Fibroblast of gingiva (primary cell): ENCODE results near the gene RNLS.

Experiments
- DNase-seq: peaks from one replicate; pipeline ENCODE4 v3.0.0-alpha.2; 2011; ENCODE audit warnings: low read depth

The RNLS gene

DNA sequence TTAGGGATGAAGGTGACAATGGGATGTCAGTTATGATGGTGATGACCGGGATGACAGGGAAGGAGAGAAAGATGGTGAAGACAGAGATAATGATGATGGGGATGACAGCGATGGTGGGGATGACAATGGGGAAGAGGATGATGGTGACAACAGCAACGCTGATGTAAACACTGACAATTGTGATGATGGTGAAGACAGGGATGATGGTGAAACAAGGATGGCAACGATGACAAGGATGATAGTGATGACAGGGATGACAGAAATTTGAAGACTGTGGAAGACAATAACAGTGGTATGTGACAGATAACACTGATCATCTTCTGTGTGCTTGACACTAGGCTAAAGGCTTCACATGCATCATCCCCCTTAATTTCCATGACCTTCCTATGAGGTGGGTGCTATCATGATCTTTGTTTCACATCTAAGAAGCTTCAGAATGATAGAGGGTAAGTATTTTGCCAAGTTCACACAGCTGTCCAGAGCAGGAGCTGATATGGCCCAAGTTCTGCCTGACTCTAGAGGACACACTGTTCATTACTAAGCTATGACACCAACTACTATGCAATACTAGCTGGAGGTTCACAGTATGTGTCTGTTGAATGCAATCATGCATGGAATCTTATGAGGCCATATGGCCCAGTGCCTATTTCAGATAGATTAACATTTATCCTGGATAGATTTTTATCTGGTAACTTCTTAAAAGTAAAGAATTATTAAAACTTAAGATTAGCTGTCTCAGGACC, 105.6 kb downstream of the RNLS start:
- DNase-seq = peak; percentile 72

DNA sequence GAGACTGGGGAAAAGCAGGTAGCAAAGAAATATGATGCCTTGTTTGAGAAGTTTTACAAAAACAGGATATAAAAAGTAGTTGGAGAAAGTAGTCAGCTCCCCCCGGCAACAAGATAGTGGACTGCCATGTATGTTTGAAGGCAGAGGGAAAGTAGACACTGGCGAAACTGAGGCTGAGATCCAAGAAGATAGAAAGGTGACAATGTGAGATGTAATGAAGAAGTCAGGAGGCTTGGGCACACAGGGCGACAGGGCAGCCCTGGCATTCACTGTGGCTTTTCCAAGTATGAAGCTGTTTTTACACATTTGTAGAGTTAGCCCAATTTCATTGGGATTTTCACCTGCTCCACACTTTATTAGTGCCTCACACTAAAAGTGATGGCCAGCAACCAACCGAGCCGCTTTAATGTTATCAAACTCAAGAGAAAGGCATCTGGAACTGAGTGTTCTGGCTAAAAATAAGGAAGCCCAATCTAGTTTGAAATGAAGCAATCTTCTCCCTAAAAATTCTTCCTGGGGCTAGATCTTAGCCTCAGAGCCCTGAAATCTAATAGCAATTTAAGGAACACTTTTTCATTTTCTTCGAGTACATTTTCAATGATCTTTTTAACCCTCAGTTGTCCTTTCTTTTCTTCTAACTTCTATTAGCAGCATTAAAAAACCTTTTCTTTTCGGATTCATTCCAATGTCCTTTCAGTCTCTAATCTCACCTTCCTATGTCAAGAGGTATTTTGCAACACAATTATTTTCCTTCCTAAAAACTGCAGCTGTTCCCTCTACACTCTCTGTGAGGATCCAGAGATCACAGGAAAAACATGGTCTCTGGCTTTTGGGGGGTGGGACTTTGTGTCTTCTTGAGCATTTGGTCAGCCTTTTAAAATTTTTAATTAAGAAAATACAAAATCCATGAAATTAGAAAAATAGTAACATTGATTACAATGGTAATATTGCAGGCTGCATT, 108.0 kb downstream of the RNLS start:
- no peak for DNase-seq

DNA sequence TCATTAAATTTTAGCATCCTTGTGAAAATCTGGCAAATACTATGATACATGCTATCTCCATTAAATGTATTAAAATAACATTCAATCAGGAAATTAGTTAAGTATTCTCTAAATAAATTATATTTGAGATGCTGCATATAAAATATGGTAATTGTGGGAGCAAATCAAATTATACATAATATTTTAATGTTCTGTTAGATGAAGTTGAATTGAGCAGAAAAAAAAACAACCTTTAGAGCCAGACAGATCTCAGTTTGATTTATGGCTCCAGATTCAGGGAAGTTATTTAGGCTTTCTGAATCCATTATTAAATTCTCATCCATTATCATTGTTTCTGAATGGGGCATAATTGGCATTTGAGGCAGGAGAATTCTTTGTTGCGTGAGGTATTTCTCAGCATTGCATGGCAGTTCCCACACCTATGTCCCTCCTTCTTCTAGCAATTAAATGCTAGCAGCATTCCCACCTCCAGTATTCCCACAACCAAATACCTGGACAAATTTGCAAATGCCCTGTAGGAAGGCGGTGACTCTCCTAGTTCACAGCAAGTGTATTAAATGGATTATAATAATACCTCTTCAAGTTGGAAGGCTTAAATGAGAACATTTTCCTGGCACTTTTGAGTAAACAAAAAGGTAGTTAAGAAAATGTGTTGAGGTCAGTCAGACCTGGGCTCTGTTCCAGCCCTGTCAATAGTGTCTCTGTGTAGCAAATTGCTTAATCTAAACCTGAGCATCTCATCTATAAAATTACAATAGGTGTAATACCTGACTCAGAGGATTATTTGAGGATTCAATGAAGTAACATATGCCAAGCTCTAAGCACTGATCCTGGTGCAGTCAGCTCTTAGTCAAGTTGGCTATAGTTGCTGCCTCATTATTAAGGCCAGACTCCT, 108.9 kb downstream of the RNLS start:
- no peak for DNase-seq

DNA sequence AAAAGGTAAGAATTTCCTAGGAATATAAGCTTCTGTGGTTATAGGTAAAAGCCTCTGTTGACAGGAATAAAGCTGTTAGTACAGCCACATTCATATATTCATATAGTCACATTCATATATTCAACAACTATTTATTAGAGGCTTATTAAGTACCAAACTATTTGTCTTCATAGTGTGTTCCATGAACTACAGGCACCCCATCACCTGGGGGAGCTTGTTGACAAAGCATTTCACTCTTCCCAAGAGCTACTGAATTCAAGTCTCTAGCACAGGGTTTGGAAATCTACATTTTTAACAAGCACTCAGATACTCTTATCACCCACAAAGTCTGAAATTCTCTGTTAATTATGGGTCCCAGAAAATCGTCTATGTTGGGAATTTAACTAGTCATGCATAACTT, 110.6 kb downstream of the RNLS start:
- DNase-seq = peak; percentile 31

DNA sequence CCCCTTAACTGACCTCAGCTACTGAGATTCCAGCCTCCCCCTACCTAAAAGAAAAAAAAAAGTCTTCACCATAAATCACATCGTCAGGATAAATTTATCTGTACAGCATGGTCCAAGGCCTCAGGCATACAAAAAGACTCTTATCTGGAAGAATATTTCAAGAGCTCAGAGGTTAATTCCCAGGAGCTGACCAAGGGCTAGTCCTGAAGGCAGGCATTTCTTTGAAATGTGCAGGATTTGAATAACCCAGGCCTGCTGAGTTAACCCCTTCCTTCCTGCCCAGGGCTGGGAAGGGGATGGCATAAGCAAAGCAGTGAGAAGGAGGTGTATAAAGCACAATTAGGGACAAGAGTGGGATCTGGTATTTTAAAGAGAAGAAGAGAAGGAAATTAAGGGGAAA, 111.2 kb downstream of the RNLS start:
- DNase-seq = no peak

DNA sequence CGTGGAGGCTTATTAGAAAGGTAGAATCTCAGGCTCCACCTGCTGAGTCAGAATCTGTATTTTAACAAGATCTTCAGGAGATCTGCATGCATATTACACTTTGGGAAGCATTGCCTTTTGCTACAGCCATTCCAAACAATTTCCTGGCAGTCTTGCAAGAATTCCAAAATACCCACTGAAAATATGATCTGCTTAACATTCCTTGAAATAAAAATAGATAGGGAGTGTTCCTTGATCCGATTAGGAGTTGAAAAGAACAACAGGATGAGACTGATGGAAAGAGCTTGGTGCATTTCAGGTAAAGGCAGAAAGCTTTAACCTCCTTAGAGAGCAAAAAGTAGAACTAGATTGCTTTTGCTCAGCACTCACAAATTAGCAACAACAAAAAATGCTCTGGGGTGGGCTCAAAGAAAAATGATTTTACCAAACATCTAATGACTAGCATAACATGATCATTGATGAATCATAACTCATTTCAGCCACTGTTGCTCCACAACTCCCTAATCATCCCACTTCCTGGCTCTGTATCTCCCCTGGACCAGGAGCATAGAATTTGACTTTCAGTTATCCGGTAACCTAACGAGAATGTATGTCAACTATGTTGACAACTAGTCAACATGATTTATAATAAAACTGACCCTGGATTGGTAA, 115.2 kb downstream of the RNLS start:
- DNase-seq = no peak

DNA sequence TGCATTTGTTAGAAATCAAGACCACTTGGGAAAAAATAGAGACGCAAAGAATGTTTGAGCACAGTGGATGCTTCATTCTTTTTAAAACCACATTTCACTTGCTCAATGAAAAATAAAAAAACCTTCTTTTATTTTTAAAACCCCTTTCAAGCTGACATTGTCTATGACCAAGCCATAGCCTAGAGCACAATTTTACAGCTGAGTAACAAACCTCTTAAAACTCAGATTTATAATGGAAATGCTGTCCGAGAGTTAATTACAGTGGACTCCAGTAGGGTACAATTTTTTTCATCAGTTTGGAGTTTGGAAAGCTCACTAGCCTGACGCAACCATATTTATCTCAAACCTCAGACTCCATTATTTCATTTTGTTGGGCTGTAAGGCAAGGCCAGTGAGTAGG, 116.3 kb downstream of the RNLS start:
- no peak for DNase-seq

DNA sequence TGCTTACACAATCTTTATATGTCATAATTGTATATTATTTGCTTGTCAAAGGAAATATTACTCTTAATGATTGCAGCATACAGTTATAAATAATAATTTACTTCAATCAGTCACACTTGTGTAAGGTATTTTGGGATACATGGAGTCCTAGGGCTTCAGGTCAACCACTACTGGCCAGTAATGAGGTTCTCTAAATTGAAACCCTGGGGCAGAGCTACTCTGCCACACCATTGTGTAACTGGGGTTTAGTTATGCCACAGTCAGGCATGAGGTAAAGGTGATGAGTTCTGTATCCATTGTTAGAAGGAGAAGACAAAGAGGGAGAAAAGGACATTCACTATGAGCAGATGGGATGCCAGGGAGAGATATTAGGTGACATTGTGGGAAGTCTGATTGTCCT, 117.4 kb downstream of the RNLS start:
- DNase-seq = no peak

DNA sequence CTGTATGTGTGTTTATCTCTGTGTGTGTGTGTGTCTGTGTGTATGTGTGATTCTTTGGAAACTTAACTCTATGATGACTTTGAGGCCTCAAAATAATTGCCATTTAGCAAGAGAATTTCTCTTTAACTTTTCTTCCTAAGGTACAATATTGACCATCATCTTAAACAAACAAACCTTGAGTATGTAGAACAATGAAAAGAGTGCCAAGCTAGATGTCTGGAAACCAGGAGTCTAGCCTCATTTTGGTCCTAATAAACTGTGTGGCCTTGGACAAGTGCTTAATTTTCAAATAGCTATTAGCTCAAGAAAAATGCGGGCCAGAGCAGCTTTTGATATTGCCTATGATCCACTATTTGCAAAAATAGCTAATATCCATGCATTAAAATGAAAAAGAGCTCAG, 119.3 kb downstream of the RNLS start:
- DNase-seq = no peak

DNA sequence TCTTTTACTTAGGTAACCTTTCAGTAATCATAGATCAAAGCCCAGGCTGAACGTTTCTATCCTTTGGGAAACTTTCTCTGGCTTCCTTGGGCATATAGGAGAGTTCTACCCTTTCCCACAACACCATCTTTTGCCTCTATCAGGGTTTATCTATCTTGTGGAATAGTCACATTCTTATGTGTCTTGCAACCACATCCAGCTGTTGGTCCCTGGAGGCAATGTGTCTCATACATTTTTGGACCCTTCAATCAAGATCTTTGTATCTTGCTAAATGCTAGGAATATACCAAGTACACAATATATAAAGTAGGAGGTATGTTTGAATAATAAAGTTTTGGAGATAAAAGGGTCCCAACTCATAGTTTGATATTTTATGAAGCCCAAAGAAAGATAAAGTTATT, 121.7 kb downstream of the RNLS start:
- no peak for DNase-seq

DNA sequence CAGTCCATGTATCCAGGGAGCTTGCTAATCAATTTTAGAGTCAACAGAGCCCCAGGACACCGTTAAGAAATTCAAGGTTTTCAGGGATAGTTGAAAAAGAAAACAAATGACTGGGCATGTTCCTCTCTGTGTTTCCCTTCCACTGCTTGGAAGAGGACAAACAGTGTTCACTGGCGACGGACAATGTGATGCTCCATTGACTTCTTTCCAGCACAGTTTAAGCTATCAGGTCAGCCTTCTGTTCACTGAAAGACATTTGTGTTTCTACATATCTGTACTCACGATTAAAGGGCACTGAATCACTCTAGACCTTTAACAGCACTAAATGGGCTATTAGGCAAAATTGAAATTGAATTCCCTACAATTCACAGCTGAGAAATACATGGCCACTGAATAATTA, 123.6 kb downstream of the RNLS start:
- DNase-seq = no peak

DNA sequence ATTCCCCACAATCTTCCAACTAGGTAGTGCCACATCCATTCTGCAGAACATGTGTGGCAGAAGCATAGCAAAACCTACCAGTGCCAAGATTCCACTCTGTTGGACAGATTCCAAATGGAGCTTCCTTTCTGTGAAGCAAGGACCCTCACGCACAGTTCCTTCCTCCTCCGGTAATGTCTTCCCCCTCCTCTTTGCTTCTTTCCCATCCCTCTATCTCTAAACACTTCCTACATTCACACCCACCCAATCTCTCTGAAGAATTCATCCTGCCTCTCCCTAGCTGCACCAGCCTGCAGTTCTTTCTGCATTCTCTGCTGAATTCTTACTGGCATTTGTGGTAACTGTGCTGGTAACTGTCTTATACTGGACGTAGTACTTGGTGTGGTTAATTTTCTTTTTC, 124.9 kb downstream of the RNLS start:
- no peak for DNase-seq

DNA sequence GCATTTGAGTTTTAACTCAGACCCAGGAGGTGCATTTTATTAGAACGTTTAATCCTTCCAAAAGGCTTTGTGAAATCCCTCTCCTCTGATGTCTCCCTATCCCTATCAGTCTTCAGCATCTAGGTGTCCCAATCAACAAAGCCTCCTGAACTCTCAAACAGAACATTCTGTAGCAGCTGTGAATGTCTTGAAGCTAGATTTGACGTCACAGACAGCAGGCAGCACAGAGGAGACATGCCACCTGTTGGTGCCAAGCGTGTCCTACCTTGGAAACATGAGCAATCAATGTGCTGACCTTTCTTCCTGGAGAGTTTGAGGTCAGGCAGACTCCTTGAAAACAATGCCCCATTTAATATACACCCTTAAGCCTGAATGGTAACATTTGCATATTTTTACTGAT, 125.5 kb downstream of the RNLS start:
- no peak for DNase-seq

DNA sequence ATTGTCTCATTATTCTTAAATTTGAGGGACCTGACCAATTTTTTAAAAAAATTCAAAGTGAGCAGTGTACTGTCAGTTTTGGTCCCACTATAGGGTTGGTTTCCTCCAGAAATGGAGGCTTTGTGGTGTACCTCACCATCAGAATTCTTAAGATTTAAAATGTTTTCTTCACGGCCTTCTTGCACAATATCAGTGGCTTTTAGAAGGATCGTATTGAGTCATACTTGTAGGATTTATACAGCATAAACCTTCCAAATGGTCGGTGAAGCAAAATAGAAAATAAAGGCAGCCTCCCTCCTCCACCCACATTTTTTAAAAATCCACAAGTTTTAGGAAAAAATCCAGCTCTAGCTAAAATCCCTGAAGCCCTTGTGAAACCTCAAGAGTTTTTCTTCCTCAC, 126.4 kb downstream of the RNLS start:
- peak; percentile 79 for DNase-seq

DNA sequence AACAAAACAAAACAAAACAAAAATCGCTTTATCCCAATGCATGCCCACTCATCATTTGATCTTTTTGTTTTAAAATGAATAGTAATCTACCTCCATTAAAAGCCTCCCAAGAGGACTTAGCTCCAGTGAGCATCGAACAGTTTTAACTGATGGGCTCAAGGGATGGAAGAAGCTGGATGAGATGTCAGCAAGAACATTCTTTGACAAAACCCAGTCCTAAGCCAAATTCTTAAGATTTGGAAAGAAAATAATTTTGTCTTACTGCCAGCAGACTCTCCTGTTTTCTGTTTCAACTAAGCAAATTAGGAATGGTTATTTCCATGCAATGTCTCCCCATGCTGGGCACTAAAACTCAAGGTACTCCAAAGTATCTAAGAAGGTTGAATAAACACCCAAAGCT, 127.3 kb downstream of the RNLS start:
- peak; percentile 35 for DNase-seq

DNA sequence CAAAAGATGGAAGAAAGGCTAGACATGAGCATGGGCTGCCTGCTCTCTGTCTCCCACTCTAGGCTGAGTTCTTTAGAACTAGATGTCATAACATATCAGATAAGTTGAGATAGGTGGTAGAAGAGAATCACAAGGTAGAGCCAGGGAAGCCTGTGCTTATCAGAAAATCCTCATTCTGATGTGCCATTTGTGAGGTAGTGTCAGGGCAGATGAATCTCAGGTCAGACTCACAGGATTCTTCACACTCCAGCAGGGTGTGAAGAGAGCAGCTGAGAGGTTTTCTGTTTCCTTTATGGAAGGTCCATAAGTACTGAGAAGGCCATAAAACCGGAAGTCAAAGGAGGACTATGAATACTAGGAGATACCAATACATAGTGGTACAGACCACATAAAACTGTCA, 132.9 kb downstream of the RNLS start:
- DNase-seq = no peak

DNA sequence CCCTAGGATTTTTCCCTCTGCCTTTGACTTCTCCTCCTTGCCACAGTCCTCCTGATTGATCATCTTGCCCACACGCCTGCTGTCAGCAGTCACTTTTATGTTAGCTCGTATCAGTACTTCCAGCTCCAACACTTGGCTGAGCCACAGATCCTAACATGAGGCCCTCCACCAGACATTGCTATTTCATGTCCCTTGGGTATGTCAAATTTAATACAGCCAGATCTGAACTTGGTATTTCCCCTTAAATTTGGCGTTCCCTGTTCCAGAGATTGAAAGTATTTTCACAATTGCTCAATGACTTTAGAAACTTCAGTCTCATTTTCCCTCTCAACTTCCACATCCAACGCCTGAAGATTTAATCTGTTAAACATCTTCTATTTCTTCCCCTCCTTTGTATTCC, 140.4 kb downstream of the RNLS start:
- peak; percentile 35 for DNase-seq

DNA sequence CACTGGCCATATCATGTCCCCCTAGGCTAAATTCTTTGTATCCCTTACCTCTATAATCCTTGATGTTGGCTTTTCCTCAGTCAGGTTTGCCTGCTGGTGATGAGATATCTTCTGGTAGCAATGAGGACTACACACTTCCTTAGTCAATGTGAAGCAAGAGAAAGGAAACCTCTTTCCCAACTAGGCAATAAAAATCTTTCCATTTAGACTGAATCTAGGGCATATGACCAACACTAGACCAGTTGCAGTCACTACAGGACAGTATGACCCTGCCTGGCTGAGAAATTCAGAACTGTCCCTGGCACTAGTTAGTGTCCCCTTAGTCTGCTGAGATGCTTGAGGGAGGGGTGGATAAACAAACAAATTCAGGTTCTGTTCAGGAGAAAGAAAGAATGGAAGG, 142.6 kb downstream of the RNLS start:
- no peak for DNase-seq

DNA sequence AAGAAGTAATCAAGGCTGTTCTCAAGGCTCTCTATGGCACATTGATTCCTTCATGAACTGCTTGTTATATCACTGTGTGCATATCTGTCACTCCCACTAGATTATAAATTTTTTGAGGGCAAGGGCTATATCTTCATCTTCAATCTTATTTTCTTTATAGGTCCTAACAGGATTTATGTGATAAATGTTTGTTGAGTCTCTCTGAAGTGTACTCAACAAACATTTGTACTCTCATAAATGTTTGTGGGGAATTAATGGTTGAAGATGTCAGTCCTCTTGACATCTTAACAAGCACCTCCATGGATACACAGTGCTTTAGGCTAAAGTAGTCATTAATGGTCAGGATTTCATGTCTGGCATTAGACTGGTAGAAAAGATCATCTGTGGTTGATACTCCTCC, 143.2 kb downstream of the RNLS start:
- no peak for DNase-seq

DNA sequence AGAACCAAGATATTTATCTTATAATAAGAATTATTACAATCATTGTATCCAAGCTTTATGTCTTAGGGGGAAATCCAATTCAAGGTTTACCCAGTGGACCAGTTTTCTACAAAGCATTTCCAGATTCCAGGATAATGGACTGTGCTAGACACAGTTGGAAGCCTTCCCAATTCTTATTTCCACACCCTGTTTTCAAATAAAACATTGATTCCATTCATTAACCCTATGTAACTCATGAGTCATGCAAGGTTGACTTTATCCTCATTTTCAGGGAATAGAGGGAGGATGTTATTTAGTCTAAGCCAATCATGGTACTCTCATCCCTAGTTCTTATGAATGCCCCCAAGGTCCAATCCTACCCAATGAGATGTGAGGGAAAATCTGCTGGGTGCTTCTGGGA, 145.7 kb downstream of the RNLS start:
- no peak for DNase-seq

DNA sequence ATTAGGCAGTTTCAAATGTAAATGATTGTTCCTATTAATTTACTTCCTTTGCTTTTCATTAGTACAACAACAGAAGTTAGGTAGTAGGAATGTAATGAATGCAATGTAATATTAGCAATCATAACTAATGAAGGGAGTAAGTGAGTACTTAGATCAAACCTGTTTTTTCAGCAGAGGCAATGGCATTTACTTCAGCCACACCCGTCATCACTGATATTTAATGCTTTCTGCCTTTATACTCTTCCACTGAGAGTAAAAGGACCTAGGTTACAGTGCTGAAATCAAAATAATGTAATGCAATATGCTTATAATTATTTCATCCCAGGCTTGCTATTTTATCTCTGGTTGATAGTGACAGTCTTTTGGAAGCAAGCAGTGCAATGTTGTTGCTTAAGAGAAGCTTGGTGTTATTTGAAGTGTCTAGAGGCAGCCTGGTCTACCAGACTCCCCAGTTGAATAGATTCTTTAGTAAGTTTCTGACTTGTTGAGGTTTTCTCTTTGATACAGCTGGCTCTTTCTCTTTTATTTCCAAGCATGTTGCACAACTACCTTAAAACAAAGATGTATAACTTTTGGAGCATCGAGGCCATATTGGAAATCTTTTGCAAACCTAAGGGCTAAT, 149.4 kb downstream of the RNLS start:
- DNase-seq = no peak
